Activated CD4-positive, alpha-beta T cell treated with anti-CD3 and anti-CD28 coated beads, Interleukin-2, amount 50 U/mL, for 24 hours (primary cell): ENCODE results near the gene IFT57.
"Not testable (repeated sequence)": the region's sequence is repeated elsewhere in the genome, so short reads cannot be mapped to it uniquely, and the experiment has no call there.

Experiments used
- DNase-seq, 2 donors: peaks; one replicate each; pipeline ENCODE4 v3.0.0-alpha.2; 2020; ENCODE audit warnings: low read depth in 1 of 2, low spot score in 1 of 2

The IFT57 gene, protein sequence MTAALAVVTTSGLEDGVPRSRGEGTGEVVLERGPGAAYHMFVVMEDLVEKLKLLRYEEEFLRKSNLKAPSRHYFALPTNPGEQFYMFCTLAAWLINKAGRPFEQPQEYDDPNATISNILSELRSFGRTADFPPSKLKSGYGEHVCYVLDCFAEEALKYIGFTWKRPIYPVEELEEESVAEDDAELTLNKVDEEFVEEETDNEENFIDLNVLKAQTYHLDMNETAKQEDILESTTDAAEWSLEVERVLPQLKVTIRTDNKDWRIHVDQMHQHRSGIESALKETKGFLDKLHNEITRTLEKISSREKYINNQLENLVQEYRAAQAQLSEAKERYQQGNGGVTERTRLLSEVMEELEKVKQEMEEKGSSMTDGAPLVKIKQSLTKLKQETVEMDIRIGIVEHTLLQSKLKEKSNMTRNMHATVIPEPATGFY

DNA sequence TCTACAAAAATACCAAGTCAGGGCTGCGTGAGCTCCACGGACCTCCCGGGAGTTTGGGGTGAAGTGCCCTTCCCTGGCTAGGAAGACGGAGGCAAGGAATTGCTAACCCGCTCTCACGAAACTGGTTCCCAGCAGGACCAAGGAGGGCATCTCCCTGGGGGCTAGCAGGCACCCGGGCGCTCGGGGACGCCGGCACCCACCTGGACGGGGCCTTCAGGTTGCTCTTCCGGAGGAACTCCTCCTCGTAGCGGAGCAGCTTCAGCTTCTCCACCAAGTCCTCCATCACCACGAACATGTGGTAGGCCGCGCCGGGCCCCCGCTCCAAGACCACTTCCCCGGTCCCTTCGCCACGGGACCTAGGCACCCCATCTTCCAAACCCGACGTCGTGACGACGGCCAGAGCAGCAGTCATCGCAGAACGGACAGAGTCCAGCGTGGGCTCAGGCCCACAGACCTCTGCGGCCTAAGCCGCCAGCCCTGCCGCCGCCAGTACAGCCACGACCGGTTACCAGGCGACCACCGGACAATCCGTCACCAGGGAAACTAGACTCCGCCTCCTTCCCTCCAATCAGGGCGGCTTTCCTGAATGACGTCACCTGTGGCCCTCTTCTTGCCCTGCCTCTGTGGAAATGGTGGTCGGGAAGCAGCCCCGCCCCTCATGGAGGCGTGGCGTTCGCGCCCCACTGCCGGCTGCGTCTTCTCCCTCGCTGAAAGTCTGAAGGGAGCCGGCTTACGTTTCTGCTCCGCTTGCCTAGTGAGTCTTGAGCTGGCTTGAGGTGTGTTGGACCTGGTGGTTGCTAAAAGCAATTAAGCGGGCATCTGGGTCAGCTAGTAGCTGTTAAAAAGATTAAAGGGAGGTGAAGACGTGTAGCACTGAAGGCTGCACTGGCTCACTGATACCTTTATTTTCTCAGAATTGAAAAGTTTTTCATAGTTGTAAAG lies at the start of gene IFT57:
TSS of gene IFT57 (minus strand) at position 514 of the 942 bp plus-strand sequence. CDS start at position 412, 102 bp downstream.
- peak; percentile 84 to 95 for DNase-seq

DNA sequence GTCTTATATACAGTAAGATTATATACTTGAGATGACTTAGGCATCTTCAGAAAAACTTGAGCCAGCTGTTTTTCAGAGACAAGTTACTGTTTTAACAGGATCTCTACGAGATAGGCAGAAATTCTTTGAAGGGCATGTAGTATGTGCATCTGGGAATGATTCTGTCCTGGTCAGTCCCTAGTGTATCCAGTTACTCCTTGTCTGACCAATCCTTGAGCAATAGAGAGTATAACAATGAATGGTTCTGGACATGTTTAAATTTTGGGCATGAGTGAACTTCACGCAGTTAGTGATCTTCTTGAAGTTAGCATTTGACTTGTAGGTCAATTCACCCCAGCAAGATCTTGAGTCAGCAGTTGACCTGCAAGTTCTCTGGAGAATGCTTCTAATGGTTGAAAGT lies 49.4 kb upstream of the IFT57 start:
- no peak for DNase-seq

DNA sequence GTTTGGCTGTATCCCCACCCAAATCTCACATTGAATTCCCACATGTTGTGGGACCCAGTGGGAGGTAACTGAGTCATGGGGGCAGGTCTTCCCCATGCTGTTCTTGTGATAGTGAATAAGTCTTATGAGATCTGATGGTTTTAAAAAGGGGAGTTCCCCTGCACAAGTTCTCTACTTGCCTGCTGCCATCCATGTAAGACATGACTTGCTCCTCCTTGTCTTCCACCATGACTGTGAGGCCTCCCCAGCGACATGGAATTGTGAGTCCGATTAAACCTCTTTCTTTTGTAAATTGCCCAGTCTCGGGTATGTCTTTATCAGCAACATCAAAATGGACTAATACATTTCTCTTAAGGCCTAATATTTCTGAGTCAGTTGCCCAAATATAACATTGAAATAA lies 46.0 kb upstream of the IFT57 start:
- not testable (repeated sequence) for DNase-seq

DNA sequence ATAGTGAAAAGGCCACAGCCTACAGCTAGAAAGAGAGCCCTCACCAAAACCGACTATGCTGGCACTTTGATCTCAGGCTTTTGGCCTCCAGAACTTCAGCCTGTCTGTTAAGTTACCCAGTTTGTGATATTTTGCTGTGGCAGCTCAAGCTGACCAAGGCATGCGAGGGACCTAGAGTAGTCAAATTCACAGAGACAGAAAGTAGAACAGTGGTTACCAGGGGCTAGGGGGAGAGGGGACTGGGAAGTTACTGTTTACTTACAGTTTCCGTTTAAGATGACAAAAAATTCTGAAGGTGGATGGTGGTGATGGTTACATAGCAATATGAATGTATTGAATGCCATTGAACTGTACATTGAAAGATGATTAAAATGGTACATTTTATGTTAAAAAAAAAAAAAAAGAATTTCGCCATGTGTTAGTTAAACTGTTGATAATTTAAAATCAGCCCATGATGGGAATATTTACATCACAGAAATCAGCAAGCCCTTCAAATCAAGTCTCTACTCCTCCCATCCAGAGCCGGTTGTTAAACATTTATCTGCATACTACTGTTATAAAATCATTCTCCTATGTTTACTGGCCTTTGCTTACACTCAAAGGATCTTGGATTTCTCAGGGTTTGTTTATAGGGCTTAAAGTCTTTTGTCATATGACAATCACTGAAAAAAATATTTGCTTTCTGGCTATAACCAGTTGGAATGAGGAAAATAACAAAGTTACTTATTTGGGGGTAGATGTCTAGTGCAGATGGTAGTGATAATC lies 42.5 kb upstream of the IFT57 start:
- DNase-seq = not testable (repeated sequence)

DNA sequence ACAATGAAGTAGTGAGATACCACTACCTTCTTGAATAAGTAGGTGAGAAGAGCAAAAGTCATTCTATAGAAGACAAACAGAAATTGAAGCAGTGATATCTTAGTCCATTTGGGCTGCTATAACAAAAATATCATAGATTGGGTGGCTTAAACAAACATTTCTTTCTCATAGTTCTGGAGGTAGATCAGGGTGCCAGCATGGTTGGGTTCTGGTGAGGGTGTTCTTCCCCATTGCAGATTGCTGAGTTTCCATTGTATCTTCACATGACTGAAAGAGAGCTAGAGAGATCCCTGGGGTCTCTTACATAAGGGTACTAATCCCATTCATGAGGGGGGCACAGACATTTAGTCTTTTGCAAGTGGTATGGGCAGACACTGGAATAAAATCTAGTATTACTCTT lies 32.9 kb upstream of the IFT57 start:
- DNase-seq = no peak

DNA sequence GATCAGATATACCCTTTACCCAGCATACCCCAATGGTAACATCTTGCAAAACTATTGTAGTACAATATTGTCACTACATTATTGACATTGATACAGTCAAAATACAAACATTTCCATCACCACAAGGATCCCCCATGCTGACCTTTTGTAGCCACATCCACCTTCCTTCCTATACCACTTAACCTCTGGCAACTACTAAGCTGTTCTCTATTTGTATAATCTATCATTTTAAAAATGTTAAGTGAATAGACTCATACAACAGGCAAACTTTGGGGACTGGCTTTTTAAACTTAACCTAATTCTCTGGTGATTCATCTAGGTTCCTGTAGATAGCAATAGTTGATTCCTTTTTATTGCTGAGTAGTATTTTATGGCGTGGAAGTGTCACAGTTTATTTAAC lies 29.6 kb upstream of the IFT57 start:
- DNase-seq = no peak

DNA sequence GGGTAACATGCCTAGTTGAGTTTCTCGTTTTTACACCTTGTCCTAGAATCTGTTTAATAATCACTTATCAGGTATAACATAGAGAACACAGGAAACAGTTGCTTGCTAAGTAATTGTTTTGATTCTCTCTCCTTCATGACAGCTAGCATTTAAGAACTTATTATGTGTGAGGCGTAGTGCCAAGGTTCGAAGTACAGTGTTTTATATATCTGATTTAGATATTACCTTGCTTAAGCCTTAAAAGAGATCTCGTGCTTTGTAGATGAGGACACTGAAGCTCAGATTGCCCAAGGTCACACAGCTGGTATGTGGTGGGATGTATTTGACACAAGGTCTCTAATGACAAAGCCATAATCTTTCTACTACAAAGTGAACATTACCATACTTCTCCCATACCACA lies 29.0 kb upstream of the IFT57 start:
- DNase-seq = no peak

DNA sequence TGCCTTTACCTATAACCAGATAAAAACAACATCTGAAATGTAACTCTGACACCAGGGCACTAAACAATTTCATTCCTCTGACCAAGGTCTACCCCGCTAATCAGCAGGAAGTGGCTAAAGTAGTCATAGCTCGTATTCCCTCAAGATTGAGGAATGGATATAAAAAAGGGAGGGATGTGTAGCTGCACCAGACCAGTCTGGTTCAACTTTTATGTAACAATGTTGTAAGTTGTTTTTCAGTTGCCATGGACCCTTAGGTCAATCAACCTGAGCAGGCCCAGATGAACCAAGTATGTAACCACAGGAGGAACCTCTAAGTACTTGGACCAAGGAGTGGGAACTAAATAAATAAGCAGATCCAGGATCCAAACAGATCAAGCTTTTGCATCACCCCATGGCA lies 28.4 kb upstream of the IFT57 start:
- DNase-seq = no peak

DNA sequence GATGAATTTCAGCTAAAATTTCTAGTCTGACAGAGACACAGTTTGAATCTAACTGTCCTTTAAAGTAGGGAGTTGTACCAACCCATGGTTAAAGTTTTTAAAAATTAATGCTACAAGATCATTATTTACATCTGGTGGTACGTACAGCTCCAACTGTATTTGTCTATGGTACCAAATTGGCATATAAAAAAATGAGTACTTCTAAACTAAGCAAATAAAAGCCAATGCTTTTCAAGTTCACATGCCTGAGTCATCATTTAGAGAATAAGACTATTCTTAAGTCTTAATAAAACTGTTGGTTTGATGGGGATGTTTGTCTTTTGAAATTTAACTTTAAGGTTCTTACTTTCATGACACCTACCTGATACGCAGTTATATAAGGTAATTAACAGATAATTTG lies 21.0 kb upstream of the IFT57 start:
- DNase-seq = no peak

DNA sequence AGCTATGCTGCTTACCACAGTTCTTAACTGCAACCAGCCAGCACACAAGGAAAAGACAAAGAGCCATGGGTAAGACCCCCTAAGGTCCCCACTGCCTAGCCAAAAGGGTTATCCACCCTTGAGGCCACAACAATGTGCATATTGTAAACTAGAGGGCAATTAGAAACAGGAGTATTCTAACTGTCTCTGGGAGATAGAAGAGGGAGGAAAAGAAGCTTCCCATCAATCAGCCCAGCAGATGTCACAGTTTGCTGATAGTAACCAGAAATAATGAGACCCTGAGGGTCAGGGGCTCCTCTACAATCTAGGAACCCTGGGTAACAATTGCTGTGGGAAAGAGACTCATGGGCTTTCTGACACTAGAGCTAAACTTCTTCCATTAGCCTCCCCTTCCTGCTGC lies 20.6 kb upstream of the IFT57 start:
- no peak for DNase-seq

DNA sequence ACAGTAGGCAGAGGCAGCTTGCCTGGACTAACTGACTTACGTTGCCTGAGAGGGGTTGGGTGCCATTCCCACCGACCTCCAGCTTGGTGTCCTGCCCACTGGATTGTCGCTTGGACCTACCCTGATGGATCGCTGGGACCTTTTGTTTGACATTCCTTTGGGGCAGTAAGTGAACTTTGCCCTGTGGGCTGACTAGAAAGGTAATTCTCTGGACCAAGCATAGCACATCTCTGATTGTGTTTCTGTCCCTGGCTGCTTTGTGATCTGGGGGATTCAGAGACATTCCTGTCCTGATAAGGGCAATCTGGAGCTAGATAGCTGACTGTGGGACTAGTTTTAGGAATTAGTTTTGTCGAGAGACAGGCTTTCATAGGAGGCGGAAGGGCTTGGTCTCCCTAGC lies 19.5 kb upstream of the IFT57 start:
- no peak for DNase-seq

DNA sequence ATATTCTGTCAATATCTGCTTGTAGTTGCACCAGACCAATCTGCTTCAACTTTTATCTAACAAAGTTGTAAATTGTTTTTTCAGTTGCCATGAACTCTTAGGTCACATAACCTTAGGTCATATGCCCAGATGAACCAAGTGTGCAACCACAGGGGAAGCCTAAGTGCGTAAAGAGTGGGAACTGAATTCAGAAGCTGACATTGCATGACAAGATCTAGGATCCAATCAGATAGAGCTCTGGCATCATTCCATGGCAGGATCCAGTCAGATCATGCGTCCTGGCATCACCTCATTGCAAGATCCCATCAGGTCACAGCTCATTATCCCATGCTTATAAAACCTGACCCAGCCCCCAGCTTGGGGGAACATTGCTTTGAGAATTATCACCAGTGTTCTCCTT lies 18.9 kb upstream of the IFT57 start:
- DNase-seq = no peak

DNA sequence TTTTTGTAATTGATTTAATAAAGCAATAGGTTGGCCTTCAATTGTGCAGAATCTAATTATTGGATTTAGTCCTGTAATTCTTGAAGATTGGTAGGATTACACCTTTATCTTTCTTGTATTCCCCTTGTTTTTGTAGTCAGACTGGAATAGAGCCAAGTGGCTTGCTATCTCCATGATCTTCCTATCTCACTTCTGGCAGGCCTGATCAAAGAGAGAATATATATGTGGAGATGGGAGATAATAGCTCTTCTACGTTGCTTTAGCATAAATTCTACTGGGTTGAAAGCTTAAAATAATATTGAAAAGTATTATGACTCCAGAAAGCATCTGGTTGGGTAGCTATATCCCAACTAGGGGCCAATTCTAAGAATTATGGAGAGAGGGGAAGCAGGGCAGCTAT lies 16.9 kb upstream of the IFT57 start:
- DNase-seq = no peak

DNA sequence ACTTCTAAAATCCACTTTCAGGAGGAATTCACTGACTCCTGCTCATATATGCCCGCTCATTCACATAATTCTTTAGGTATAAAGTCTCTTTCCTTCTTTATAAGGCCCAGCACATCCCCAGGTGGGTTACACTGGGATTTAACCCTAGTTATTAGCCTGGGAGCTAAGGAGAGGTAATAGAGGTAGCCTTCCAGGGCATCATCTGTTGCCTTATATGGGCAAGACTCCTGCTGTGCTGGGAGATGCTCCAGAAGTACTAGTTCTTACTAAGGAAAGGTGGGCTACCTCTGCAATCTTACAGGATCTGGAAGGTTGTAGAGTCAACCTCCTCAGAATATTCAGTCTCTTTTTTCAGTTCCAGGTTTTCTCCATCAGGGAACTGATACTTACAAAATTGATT lies 13.1 kb upstream of the IFT57 start:
- DNase-seq = no peak

DNA sequence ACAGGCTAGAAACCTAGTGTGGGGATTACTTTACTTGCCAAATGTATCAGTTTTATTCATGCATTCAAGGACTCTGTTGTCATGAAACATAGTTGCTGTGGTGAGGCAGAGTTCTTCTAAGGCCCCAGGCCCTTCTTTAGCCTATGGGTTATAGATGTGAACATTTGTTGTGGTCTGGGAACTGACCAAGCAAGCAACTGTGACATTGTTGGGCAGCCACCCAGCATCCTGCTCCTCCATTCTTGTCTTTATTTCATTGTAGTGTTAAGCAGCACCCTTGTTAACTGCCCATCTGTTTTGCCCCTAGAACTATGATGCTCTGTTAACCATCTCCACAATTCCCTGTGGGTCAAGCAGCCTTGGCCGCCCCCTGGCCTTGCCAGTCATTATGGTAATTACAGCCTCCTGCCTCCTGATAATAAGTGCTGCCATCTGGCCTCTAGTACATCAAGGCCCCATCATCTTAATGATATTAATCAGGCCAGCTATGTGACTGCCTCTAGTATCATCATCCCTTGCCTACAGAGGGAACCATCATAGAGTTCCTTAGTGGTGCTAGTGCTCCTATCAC lies 12.2 kb upstream of the IFT57 start:
- no peak for DNase-seq

DNA sequence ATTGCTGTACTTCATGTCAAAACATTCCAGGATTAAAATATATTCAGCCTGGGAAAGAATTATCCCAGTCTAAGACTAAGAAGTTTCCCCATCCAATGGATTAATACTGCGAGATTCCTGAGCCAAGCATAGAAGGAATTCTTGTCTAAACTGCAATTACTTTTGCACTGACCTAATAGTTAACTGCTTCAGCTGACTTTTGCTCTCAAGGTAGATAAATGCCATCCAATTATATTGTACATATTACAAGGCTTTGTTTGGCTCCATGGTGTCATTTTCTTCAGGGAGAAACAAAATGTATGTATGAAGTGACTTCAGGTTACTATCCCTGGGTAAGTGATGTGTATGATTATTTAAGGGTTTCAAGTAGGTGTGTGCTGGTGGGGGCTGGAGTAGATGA lies 6.1 kb upstream of the IFT57 start:
- DNase-seq = no peak

DNA sequence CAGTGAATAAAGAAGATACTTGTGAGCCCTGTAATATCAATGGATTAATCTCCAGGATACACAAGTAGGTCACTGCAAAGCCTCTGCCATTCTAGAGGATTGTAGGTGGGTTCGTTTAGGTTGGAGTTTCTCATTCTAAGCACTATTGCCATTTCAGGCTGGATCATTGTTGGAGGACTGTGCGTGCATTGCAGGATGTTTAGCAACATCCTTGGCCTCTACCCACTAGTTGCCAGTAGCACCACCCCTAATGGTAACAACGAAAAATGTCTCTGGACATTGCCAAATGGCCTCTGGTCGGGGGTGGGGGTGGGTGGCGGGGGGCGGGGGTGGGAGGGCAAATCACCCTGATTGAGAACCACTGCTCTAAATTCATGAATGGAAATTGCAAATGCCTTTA lies 4.9 kb upstream of the IFT57 start:
- DNase-seq = no peak

DNA sequence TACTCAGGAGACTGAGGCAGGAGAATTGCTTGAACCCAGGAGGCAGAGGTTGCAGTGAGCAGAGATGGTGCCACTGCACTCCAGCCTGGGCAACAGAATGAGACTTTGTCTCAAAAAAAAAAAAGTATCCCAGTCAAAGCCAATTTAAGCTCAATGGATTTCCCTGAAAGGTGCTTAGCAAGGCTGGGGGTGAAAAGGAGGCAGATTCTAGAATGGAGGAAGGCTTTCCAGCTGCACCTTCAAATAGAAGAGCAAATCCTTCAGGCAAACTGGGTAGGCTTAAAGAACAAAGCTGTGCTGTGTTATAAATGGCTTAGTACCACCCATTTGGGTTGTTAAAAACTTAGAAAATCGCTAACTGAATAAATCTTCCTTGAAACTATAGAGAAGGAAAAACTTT lies 3.0 kb upstream of the IFT57 start:
- no peak for DNase-seq

DNA sequence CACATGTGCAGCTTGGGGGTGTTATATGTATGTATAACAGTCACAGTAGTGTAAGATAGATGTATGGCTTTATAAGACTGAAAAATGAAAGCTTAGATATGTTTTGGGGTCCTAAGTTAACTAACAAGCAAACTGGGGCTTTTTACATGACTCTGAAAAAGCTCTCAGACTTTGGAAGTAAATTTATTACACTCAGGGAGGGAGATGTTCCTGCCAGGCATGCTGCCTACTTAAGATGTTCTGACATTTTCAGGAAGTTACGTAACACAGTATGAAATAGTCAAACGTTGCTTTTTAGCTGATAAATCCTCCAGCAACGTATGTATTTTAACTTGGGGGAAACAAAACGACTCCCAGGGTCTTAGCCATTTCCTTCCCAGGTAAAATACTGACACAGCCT lies 1.7 kb upstream of the IFT57 start:
- DNase-seq = no peak

DNA sequence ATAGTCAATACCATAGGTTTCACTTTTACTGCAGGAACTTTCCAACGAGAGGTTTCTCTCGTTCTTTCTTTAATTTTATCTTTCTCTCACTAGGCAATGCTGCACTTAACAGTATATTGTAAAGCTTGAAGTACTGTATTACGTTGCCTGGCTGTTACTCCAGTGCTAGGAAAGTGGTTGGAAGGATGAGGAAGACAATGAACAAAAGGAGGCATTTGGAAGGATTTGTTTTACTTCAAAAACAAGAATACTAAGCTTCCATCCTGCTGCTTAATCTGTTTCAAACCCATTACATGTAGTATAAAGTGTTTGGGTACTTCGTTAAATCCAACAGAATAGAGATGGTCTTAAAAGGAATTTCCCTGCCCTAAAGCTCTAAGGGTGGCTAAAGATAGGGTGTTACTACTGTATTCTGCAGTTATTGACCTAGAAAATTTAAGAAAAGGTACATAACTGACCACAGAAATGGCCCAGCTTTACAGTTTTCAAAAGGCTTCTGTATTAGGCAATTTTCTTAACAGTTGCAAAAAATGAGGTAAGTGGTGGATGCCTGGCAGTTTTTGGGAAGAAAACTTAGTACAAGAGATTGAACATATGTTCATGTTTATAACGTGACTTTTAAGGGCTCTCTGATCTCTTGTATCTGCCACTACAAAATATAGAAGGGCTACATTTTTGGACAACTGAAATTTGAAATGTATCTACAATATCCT lies 785 bp upstream of the IFT57 start:
- no peak for DNase-seq

DNA sequence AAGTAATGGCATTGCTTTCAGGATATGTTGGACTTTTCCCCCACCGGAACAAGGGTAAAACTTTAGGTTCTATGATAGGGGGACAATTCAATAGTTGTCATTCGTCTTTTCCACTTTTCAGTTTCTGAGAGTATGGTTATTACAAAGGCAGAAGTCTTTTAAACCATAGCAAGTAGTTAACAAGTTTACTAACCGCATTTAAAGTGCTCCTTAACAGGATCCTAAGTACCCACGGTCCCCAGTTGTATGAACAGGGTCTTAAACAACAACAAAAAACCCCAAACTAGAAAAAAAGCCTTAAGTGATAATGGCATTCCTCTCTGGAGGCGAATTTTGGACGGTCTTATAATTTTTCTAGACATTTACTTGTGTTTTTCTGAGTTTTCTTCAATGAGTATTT lies 831 bp downstream of the IFT57 start:
- DNase-seq = no peak
